TTC549 (cell line): ENCODE data around the gene CTNNA2.

Experiments
- FAIRE-seq: peaks from 2 replicates; lab custom pipeline; 2012; peaks lifted over from hg19 to GRCh38; lab: Jason Lieb, UNC

The CTNNA2 gene

GRCh38 chr2:79936715-79937114 is 423.9 kb downstream of the CTNNA2 start:
- FAIRE-seq = no peak

GRCh38 chr2:79938648-79939047 is 425.8 kb downstream of the CTNNA2 start:
- no peak for FAIRE-seq

GRCh38 chr2:79940364-79940763 is 427.5 kb downstream of the CTNNA2 start:
- no peak for FAIRE-seq

- no peak for FAIRE-seq
Observed at GRCh38 chr2:79941179-79941578, 428.3 kb downstream of the CTNNA2 start.

- FAIRE-seq = no peak
Observed at GRCh38 chr2:79944205-79944604, 431.4 kb downstream of the CTNNA2 start.

- FAIRE-seq = no peak
Observed at GRCh38 chr2:79945653-79946445, 433.0 kb downstream of the CTNNA2 start.

- FAIRE-seq = no peak
Observed at GRCh38 chr2:79947751-79948150, 434.9 kb downstream of the CTNNA2 start.

GRCh38 chr2:79950526-79950925 is 437.7 kb downstream of the CTNNA2 start:
- no peak for FAIRE-seq

GRCh38 chr2:79952616-79953015 is 439.8 kb downstream of the CTNNA2 start:
- FAIRE-seq = no peak

GRCh38 chr2:79960035-79960434 is 447.2 kb downstream of the CTNNA2 start:
- no peak for FAIRE-seq

GRCh38 chr2:79960519-79960918 is 447.7 kb downstream of the CTNNA2 start:
- FAIRE-seq = no peak

- FAIRE-seq = no peak
Observed at GRCh38 chr2:79964966-79965365, 452.1 kb downstream of the CTNNA2 start.

GRCh38 chr2:79966369-79966768 is 453.5 kb downstream of the CTNNA2 start:
- FAIRE-seq = no peak

- FAIRE-seq = no peak
Observed at GRCh38 chr2:79966882-79967281, 454.0 kb downstream of the CTNNA2 start.

- no peak for FAIRE-seq
Observed at GRCh38 chr2:79971807-79972206, 459.0 kb downstream of the CTNNA2 start.

GRCh38 chr2:79972661-79973060 is 459.8 kb downstream of the CTNNA2 start:
- no peak for FAIRE-seq

- no peak for FAIRE-seq
Observed at GRCh38 chr2:79975791-79976565, 463.1 kb downstream of the CTNNA2 start.

- FAIRE-seq = no peak
Observed at GRCh38 chr2:79977792-79978191, 464.9 kb downstream of the CTNNA2 start.

- FAIRE-seq = no peak
Observed at GRCh38 chr2:79980116-79980515, 467.3 kb downstream of the CTNNA2 start.

- FAIRE-seq = no peak
Observed at GRCh38 chr2:79980816-79981215, 468.0 kb downstream of the CTNNA2 start.

- no peak for FAIRE-seq
Observed at GRCh38 chr2:79981316-79981715, 468.5 kb downstream of the CTNNA2 start.

GRCh38 chr2:79982445-79982844 is 469.6 kb downstream of the CTNNA2 start:
- FAIRE-seq = no peak

GRCh38 chr2:79984476-79984875 is 471.6 kb downstream of the CTNNA2 start:
- FAIRE-seq = no peak

GRCh38 chr2:79985145-79985544 is 472.3 kb downstream of the CTNNA2 start:
- no peak for FAIRE-seq
